ENCODE data around the gene WLS.

DNA sequence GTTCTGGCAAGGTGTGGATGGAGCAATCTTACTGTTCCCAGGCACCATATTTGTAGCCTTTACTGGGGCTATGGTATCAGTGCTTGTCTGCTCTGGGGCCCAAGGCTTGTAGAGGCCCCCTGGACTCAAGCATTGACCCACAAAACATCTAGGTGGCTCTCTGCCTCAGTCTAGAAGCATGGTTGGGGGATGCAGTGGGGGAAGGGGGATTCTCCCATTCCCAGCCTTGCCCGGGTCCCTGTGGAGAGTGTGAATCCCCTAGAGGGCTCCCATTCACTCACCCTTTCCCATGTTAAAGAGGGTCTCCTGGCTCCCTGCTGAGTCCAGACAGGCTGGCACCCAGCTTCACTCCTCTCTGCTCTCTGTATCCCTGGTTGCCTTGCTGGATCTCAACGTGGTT is 153.7 kb downstream of the WLS start:
- no peak for TF ChIP-seq EZH2 (IDR thresholded peaks at IDR 0.05; ENCODE audit: insufficient read depth, low read length)
- TF ChIP-seq, protein P1, sequence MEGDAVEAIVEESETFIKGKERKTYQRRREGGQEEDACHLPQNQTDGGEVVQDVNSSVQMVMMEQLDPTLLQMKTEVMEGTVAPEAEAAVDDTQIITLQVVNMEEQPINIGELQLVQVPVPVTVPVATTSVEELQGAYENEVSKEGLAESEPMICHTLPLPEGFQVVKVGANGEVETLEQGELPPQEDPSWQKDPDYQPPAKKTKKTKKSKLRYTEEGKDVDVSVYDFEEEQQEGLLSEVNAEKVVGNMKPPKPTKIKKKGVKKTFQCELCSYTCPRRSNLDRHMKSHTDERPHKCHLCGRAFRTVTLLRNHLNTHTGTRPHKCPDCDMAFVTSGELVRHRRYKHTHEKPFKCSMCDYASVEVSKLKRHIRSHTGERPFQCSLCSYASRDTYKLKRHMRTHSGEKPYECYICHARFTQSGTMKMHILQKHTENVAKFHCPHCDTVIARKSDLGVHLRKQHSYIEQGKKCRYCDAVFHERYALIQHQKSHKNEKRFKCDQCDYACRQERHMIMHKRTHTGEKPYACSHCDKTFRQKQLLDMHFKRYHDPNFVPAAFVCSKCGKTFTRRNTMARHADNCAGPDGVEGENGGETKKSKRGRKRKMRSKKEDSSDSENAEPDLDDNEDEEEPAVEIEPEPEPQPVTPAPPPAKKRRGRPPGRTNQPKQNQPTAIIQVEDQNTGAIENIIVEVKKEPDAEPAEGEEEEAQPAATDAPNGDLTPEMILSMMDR (IDR thresholded peaks at IDR 0.05; ENCODE audit: insufficient read depth, low read depth, low read length), result no peak
